ENCODE data around the gene NSMF.

DNA sequence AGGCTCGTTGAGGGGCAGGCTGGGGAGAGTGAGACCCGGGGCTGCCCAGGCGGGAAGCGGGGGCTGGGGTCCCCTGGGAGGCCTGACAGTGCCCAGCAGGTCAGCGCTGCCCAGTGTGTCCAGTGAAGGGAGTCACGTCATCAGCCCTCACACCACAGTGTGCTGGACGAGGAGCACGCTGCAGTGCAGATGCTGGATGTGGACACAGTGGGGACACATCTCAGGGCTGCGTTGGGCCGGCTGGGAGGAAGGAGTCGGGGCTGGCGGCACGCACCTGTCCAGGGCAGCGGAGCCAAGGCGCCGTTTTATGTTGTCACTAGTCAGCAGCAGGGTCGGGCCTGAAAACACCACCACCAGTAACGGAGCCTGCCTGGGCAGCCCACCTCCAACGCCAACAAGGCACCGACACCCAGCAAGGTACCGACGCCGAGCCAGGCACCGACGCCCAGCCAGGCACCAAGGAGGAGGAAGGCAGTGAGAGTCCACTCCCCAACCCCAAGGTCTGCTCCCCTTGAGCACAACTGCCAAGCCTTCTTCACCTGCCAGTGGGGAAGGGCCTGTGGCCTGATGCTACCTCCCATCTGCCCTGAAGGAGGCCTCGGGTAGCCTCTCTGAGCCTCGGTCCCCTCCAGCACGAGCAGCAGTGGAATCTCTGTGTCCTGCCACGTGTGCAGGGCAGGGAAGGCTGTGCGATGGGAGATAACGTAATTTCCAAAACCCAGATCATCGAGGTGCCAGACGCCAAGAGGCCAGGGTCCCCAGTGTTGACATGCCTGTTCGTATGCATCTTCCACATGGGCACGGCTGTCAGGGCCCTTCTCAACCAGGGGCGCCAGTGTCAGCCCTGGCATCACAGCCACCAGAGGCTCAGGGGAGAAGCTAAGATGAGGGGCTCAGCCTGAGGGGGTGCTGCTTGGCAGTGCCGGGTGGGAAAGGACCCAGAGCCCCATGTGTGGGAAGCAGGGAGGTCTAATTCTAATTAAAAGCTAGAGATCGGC, 21.9 kb upstream of the NSMF start:
- TF ChIP-seq, protein P1, sequence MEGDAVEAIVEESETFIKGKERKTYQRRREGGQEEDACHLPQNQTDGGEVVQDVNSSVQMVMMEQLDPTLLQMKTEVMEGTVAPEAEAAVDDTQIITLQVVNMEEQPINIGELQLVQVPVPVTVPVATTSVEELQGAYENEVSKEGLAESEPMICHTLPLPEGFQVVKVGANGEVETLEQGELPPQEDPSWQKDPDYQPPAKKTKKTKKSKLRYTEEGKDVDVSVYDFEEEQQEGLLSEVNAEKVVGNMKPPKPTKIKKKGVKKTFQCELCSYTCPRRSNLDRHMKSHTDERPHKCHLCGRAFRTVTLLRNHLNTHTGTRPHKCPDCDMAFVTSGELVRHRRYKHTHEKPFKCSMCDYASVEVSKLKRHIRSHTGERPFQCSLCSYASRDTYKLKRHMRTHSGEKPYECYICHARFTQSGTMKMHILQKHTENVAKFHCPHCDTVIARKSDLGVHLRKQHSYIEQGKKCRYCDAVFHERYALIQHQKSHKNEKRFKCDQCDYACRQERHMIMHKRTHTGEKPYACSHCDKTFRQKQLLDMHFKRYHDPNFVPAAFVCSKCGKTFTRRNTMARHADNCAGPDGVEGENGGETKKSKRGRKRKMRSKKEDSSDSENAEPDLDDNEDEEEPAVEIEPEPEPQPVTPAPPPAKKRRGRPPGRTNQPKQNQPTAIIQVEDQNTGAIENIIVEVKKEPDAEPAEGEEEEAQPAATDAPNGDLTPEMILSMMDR (IDR thresholded peaks at IDR 0.05): no peak
- TF ChIP-seq POLR2A (IDR thresholded peaks at IDR 0.05): no peak
